WERI-Rb-1 (cell line): ENCODE measurements around the gene ZNF614.
"Not testable (repeated sequence)": the region's sequence is repeated elsewhere in the genome, so short reads cannot be mapped to it uniquely, and the experiment has no call there.

ENCODE experiments used
- DNase-seq: peaks from one replicate; pipeline ENCODE4 v3.0.0-alpha.2; 2020
- H3K27ac ChIP-seq: fragments of 250-450 bp; sonication (Bioruptor Pico); 2 replicates; pipeline ENCODE4 v1.5.1; 2020; ENCODE audit warnings: mild to moderate bottlenecking, moderate library complexity
- H3K27me3 ChIP-seq: fragments of 250-450 bp; sonication (Bioruptor Pico); 2 replicates; pipeline ENCODE4 v1.5.1; 2021; ENCODE audit warnings: mild to moderate bottlenecking, low read depth, moderate library complexity; ENCODE audit not compliant: insufficient read depth, severe bottlenecking
- H3K36me3 ChIP-seq: fragments of 250-450 bp; sonication (Bioruptor Pico); 2 replicates; pipeline ENCODE4 v1.5.1; 2020; ENCODE audit warnings: mild to moderate bottlenecking, moderate library complexity
- H3K4me3 ChIP-seq: 2 replicates; pipeline ENCODE4 v1.5.1; 2011; ENCODE audit warnings: low read depth, mild to moderate bottlenecking, control low read depth, low read length
- H3K9me3 ChIP-seq: fragments of 250-450 bp; sonication (Bioruptor Pico); 2 replicates; pipeline ENCODE4 v1.5.1; 2021; ENCODE audit warnings: mild to moderate bottlenecking, moderate library complexity; ENCODE audit not compliant: severe bottlenecking
- TF ChIP-seq, protein P1 (sequence below): IDR thresholded peaks from 2 replicates; pipeline ENCODE4 v1.5.1; 2011; ENCODE audit warnings: low read depth, mild to moderate bottlenecking, control low read depth, inconsistent platforms, low read length

The ZNF614 gene

DNA sequence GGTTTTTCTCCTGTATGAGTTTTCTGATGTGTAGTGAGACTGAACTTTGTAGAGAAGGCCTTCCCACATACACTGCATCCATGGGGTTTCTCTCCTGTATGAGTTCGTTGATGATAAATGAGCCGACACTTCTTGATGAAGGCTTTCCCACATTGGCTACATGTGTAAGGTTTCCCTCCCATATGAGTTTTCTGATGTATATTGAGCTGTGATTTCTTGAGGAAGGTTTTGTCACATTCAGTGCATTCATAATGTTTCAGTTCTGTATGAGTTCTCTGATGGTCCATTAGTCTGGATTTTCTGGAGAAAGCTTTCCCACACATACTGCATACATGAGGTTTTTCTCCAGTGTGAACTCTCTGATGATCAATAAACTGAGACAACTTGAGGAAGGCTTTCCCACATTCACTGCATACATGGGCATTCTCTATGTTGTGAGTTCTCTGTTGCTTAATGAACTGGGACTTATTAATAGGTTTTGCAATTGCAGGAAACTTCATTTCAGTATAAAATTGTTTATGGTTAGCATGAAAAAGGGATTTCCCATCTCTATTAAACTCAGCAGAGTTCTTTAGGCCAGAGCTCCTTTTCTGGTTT is 34.0 kb downstream of the ZNF614 start:
- Histone ChIP-seq H3K4me3 (no peak overlapping the region), H3K9me3 (peaks cover 22% of the 10 kb centered on the region), H3K36me3 (peaks cover 56% of the 10 kb centered on the region), H3K27me3 (no peaks in the 10 kb centered on the region), H3K27ac (no peak overlapping the region)
- TF ChIP-seq, protein P1, sequence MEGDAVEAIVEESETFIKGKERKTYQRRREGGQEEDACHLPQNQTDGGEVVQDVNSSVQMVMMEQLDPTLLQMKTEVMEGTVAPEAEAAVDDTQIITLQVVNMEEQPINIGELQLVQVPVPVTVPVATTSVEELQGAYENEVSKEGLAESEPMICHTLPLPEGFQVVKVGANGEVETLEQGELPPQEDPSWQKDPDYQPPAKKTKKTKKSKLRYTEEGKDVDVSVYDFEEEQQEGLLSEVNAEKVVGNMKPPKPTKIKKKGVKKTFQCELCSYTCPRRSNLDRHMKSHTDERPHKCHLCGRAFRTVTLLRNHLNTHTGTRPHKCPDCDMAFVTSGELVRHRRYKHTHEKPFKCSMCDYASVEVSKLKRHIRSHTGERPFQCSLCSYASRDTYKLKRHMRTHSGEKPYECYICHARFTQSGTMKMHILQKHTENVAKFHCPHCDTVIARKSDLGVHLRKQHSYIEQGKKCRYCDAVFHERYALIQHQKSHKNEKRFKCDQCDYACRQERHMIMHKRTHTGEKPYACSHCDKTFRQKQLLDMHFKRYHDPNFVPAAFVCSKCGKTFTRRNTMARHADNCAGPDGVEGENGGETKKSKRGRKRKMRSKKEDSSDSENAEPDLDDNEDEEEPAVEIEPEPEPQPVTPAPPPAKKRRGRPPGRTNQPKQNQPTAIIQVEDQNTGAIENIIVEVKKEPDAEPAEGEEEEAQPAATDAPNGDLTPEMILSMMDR, result no peak
- no peak for DNase-seq

DNA sequence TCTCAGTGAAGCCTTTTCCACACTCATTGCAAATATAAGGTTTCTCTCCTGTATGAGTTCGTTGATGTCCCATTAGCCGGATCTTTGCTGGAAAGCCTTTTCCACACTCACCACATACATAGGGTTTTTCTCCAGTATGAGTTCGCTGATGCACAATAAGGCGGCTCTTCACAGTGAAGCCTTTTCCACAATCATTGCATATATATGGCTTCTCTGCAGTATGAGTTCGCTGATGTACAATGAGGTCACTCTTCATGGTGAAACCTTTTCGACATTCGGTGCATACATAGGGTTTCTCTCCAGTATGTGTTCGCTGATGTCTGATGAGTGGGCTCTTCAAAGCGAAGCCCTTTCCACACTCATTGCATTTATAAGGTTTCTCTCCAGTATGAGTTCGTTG is 34.8 kb downstream of the ZNF614 start:
- Histone ChIP-seq H3K27me3 (no peaks in the 10 kb centered on the region), H3K36me3 (peaks cover 49% of the 10 kb centered on the region), H3K9me3 (peaks cover 24% of the 10 kb centered on the region), H3K4me3 (no peak overlapping the region), H3K27ac (no peak overlapping the region)
- DNase-seq, result no peak
- TF ChIP-seq, protein P1, result no peak

DNA sequence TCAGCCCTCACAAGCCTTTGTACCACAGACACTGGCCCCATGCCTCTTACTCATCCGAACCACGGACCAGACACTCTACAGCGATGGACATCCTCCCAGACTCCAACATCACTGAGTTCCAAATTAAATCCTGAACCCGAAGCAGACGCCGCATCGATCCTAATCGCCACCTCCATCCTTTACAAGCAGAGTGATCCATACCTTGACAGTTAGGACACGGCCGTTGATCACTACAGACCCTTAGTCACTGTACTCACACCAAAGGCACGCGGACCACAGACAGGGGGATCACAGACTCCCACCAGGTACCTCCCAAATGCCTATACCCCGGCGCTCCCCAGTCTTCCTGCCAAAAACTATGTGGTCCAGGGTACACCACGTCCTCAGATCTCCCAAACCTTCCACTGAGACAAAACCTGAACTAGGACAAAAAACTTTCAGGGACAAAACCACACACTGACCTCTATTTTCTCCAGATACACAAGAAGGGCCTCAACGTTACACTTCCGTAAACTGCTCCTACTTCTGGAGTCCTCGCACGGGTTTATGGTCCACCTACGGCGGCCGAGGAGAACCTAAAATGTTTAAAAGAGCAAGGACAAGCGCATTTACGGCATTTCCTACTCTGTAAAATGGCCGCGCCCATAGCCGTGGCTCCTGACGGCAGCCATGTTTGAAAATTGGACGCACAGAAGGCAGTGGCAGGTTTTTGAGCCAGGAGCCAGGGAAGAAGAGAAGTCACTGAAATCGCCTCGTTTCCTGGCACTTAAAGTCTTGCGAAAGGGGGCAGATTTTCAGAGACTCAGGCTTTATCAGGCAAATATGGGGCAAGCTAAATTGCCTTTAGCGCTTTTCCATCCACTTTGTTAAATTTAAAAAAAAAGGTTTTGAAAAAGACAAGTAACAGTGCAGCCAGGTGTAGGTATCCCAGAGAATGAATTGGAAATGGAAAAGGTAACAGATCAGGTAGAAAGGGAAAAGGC is 41.6 kb downstream of the ZNF614 start, which contains the start of gene ZNF350:
TSS of gene ZNF350 (minus strand) at position 532 of the 983 bp plus-strand sequence. CDS start 12,480 bp downstream, outside the sequence.
- Histone ChIP-seq H3K27ac (peak within 1 kb of the TSS; percentile 60), H3K9me3 (peaks cover 3% of the 10 kb centered on the region), H3K4me3 (peak within 1 kb of the TSS; percentile 99), H3K27me3 (no peaks in the 10 kb centered on the region), H3K36me3 (no peaks in the 10 kb centered on the region)
- DNase-seq, result peak; percentile 93
- TF ChIP-seq, protein P1, result no peak

DNA sequence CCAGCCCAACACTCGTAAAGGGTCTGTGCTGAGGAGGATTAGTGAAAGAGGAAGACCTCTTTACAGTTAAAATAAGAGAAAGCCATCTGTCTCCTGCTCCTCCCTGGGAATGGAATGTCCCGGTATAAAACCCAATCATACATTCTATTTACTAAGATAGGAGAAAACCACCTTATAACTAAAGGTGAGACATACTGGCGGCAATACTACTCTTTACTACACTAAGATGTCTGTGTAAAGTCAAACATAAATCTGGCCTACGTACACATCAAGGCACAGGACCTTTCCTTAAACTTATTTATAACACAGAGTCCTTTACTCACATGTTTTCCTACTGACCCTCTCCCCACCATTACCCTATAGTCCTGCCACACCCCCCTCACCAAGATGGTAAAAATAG is 44.8 kb downstream of the ZNF614 start:
- Histone ChIP-seq H3K9me3 (no peaks in the 10 kb centered on the region), H3K27ac (no peak overlapping the region), H3K27me3 (no peaks in the 10 kb centered on the region), H3K4me3 (no peak overlapping the region), H3K36me3 (peaks cover 3% of the 10 kb centered on the region)
- no peak for DNase-seq
- TF ChIP-seq, protein P1, result no peak

DNA sequence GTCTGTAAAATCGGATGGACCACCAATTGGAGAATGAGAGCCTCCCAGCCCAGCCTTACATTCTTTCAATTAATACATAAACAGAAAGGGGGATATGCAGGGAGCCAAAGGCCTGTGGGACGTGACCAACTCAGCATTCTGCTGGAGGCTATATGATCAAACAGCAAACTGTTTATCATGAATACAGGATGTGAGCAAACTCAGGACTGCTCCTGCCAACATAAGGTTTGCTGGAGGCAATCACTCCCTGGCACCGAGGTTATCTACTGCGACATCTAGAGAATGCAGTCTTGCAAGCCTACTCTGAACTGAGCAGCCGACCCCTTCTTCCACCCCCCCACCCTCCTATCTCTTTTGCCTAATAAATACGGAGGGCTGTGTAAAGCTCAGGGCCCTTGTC is 47.3 kb downstream of the ZNF614 start:
- not testable (repeated sequence) for DNase-seq, H3K4me3 ChIP-seq, H3K9me3 ChIP-seq, H3K27ac ChIP-seq, H3K27me3 ChIP-seq, H3K36me3 ChIP-seq

DNA sequence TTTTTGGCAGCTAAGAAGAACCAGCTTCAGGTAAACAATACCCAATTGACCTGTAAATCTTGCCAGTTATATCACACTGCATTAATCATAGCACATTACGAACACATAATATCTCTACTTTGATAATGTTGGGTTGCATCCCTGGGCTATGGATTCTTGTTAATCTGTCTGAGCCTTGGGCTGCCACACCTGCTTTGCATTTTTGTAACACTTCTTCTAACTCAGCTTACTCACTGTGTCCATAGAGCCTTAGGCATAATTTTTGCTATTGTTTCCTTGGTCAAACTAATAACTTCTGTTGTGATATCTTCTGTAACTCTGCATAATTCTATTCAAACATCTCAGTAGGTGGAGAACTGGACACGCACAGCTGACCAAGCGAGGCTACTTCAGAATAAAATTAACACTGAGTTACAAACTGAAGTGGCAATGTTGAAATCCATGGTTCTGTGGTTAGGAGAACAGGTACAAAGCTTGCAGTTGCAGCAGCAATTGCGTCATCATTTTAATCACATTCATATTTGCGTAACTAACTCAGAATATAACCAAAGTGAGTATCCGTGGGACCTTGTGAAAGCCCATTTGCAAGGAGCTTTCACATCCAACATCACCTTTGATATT is 48.0 kb downstream of the ZNF614 start:
- TF ChIP-seq, protein P1, result no peak
- peaks cover 3% of the 10 kb centered on the region for H3K36me3 ChIP-seq
- DNase-seq, result no peak
- no peak overlapping the region for H3K27ac ChIP-seq
- no peaks in the 10 kb centered on the region for H3K9me3 ChIP-seq
- H3K4me3 ChIP-seq, result no peak overlapping the region
- H3K27me3 ChIP-seq, result no peaks in the 10 kb centered on the region
